Activated CD4-positive, alpha-beta T cell treated with anti-CD3 and anti-CD28 coated beads for 36 hours (primary cell): ENCODE measurements around the gene RBM6. TPM values are rescaled to one million over a fixed set of nuclear protein-coding genes. Genes with fewer than 3 reads are reported as not detected.
"Not testable (repeated sequence)": the region's sequence is repeated elsewhere in the genome, so short reads cannot be mapped to it uniquely, and the experiment has no call there.

Source experiments
- ATAC-seq: fragments of 200-7000 bp; cut with Tn5 transposase; one replicate; pipeline ENCODE4 v1.10.0; 2021; ENCODE audit warnings: mild to moderate bottlenecking, moderate library complexity
- CTCF ChIA-PET: fragments of 350-600 bp; sonication (Branson Sonifier 250); formaldehyde crosslinking; loops from one replicate; lab custom pipeline; 2021; ENCODE audit warnings: antibody characterized with exemption; lab: Charles Lee
- POLR2A ChIA-PET: fragments of 350-600 bp; sonication (Branson Sonifier 250); formaldehyde crosslinking; loops from one replicate; lab custom pipeline; 2021; ENCODE audit warnings: antibody characterized with exemption, inconsistent platforms; lab: Charles Lee
- DNase-seq: peaks from one replicate; pipeline ENCODE4 v3.0.0-alpha.2; 2020
- H3K27ac Mint-ChIP-seq: one replicate; pipeline ENCODE4 v1.8.0; 2021; ENCODE audit warnings: mixed read lengths
- H3K27me3 Mint-ChIP-seq: one replicate; pipeline ENCODE4 v1.8.0; 2021; ENCODE audit warnings: mixed read lengths
- H3K36me3 Mint-ChIP-seq: one replicate; pipeline ENCODE4 v1.8.0; 2021; ENCODE audit warnings: low read depth, mixed read lengths
- H3K4me1 Mint-ChIP-seq: one replicate; pipeline ENCODE4 v1.8.0; 2021; ENCODE audit warnings: mixed read lengths
- H3K4me3 Mint-ChIP-seq: one replicate; pipeline ENCODE4 v1.8.0; 2021; ENCODE audit warnings: mild to moderate bottlenecking, moderate library complexity, mixed read lengths
- H3K9me3 Mint-ChIP-seq: one replicate; pipeline ENCODE4 v1.8.0; 2021; ENCODE audit warnings: low read depth, mixed read lengths
- intact Hi-C, 2 experiments: fragments of 100-400 bp; cut with DNase I in 1 of 2; cut with micrococcal nuclease in 1 of 2; formaldehyde crosslinking; loops; one replicate each; pipeline versions ENCODE4 v1.14.2 to v1.15.1; 2022 to 2024; cut with DNase I, micrococcal nuclease
- total RNA-seq, 2 experiments: library from RNA; stranded (reverse); gene quantifications; one replicate each; pipeline ENCODE4 v1.2.3, GENCODE V29; 2021

RBM6 gene
- total RNA-seq, 2 experiments from 2014 or later = 69.3 to 75.1 TPM

DNA sequence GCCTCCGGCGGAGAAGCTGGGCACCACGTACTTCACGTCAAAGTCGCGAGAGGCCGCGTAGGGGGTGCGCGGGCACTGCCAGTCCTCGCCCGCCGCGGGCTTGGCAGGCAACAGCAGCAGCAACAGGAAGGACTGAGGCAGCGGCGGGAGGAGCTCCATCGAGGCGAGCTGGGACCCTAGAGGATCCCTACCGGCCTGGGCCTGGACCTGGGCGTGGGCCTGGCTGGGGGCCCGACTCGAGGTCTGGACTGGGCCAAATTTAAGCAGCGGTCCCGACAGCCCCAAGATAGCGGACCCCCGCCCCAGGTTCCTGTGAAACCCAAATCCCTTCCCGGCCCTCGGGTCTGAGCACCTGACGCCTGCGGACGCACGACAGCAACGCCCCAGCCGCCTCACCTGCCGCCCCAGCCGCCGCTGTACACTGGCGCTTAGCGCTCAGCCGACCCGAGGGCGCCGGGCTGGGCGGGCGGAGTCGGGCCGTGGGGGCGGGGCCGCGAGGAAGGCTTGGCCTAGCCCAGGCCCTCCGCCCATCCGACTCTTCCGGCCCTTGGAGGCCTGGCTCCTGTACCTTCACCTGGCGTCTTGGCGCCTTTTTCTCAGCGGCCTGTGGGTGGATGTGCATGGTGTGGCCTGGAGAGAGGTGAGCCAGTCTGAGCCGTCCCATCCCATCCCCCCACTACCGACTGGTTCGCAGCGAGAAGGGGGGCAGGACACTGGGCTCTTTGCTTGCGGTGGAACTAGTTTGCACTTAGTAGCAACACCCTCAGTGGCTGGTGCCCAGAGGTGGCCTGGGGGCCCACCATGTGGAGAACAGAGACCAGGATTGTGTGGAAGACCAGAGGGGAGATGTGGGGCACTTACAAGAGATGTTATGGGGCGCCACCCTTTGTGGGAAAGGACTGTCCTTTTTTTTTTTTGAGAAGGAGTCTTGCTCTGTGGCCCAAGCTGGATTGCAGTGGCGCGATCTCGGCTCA, 36.2 kb upstream of the RBM6 start, which contains the start of gene MST1R:
TSS of gene MST1R (minus strand) at position 423 of the 974 bp plus-strand sequence. CDS start at position 159, 264 bp downstream.
- CTCF ChIA-PET = no interaction called here
- no peaks in the 10 kb centered on the region for H3K9me3 Mint-ChIP-seq
- peak; percentile 97 for ATAC-seq
- POLR2A ChIA-PET = no interaction called here
- peak within 1 kb of the TSS; percentile 92 for H3K27ac Mint-ChIP-seq
- no peaks in the 10 kb centered on the region for H3K27me3 Mint-ChIP-seq
- peaks cover 22% of the 10 kb centered on the region for H3K4me1 Mint-ChIP-seq
- H3K36me3 Mint-ChIP-seq = peaks cover 2% of the 10 kb centered on the region
- DNase-seq = peak; percentile 93
- H3K4me3 Mint-ChIP-seq = peak within 1 kb of the TSS; percentile 84
- intact Hi-C loops = loop anchor here (1.0 to 10.0 kb wide), 6 partner anchors 26 to 181 kb away; partner anchors contain the start of genes GMPPB (in 2 of the 2), TRAIP (in 2 of the 2), IP6K1 (in 1 of the 2) and MON1A (in 1 of the 2)

DNA sequence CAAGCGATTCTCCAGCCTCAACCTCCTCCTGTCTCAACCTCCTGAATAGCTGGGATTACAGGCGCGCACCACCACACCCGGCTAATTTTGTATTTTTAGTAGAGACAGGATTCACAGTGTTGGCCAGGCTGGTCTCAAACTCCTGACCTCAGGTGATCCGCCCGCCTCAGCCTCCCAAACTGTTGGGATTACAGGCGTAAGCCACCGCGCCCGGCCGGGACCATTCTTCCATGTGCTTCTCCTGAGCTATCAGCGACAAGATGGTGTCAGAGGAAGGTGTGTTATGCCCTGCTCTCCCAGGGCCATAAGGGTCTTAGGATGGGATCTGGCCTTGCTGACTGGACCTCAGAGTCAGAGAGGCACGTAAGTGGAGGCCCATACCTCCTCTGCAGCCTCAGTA, 35.5 kb upstream of the RBM6 start:
- CTCF ChIA-PET, H3K36me3 Mint-ChIP-seq, H3K27me3 Mint-ChIP-seq, POLR2A ChIA-PET, ATAC-seq, H3K9me3 Mint-ChIP-seq, DNase-seq: not testable (repeated sequence)
- intact Hi-C loops = loop anchor here (1.0 to 10.0 kb wide), 5 partner anchors 25 to 182 kb away; partner anchors contain the start of genes GMPPB (in 2 of the 2), IP6K1 (in 1 of the 2), MON1A (in 1 of the 2) and TRAIP (in 1 of the 2)
- Mint-ChIP-seq H3K4me1 (peaks cover 22% of the 10 kb centered on the region), H3K27ac (peak overlapping the region; percentile 92), H3K4me3 (peak overlapping the region; percentile 84)

DNA sequence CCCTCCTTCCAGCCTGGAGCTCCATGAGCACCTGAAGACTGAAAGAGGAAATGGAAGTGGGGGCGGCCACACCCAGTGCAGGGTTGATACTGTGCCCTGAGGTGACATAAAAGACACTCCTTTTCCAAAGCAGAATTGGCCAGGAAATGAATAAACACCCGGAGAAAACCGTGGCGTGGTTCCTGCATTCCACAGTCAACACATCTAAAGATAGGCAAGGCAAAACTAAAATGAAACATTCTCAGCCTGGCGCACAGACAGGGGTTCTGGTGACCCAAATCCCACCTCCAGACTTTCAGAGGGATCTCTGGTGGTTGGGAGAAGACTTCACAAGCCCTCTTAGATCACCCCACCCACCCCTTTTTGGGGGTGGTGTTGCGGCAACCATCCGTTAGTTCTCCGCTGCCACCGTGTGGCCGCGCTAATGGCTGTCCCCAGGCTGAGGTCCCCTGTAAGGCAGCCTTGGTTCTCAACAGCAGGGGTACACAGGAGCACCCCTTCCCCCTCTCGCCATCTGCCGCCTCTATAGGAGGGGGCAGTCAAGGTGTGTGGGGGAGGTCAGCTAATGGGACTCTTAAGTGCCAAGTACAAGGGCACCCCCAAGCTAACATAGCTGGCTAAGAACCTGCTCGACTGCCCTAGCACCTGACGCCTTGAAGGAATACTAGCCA, 33.7 kb upstream of the RBM6 start:
- Mint-ChIP-seq H3K9me3 (no peaks in the 10 kb centered on the region), H3K27me3 (no peaks in the 10 kb centered on the region), H3K36me3 (peaks cover 8% of the 10 kb centered on the region), H3K4me1 (peaks cover 22% of the 10 kb centered on the region), H3K4me3 (peak overlapping the region; percentile 8), H3K27ac (peak overlapping the region; percentile 48)
- intact Hi-C loops = loop anchor here (1.0 to 10.0 kb wide), 5 partner anchors 103 to 364 kb away; partner anchors contain the start of genes INKA1 (in 2 of the 2) and GMPPB (in 1 of the 2)
- ChIA-PET POLR2A (no interaction called here), CTCF (interaction anchor here (0.5 to 1.6 kb wide), 5 partner anchors 25 to 391 kb away, joined by 3 to 4 read pairs (median 3); partner anchors contain the start of gene INKA1)
- peak; percentile 45 for ATAC-seq
- peak; percentile 77 for DNase-seq

DNA sequence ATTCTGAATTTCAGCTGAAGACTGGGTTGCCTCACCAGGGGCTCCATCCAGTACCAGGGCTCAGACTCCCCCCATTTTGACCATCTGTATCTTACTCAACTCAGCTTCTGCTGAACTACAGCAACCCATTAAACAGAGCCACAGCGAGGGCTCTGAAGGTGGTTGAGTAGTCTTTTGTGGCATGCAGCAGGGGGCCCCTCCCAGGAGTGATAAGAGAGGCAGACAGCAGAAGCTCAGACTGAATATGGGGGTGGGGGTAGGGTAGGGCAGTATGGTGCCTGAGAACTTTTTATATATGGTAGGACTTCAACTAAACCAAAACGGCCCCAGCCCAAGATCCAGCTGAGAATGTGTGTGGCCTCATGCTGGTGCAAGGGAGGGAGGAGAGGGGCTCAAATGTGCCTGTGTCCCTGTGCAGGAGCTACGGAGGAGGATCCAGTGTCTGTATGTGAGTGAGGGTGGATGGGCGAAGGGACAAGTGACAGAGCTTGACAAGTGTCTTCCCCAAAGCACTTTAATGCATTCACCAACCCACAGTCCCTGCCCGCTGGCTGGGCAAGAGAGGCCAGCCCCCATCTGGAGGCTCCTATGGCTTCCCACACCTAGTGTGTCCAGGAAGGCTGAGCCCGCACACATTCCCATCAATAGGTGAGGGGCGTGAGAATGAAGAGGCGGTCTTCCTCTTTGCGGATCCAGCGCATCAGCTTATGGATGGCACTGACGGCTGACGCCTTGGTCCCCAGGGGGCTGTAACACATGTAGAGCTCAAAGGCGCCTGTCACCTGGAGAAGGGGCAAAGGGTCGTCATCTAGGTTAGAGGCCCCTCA, 31.4 kb upstream of the RBM6 start:
- Mint-ChIP-seq H3K4me3 (no peak overlapping the region), H3K9me3 (no peaks in the 10 kb centered on the region), H3K4me1 (peaks cover 22% of the 10 kb centered on the region), H3K36me3 (peaks cover 13% of the 10 kb centered on the region), H3K27me3 (no peaks in the 10 kb centered on the region), H3K27ac (no peak overlapping the region)
- intact Hi-C loops = loop anchor here (5.0 to 10.0 kb wide), 4 partner anchors 106 to 366 kb away; partner anchors contain the start of genes GMPPB (in 1 of the 2) and INKA1 (in 1 of the 2)
- POLR2A ChIA-PET = no interaction called here
- no peak for DNase-seq
- ATAC-seq = no peak
- CTCF ChIA-PET = interaction anchor here (0.7 to 1.8 kb wide), 9 partner anchors 17 to 118 kb away, joined by 3 to 6 read pairs (median 4); partner anchors contain the start of genes CDHR4 and MON1A

DNA sequence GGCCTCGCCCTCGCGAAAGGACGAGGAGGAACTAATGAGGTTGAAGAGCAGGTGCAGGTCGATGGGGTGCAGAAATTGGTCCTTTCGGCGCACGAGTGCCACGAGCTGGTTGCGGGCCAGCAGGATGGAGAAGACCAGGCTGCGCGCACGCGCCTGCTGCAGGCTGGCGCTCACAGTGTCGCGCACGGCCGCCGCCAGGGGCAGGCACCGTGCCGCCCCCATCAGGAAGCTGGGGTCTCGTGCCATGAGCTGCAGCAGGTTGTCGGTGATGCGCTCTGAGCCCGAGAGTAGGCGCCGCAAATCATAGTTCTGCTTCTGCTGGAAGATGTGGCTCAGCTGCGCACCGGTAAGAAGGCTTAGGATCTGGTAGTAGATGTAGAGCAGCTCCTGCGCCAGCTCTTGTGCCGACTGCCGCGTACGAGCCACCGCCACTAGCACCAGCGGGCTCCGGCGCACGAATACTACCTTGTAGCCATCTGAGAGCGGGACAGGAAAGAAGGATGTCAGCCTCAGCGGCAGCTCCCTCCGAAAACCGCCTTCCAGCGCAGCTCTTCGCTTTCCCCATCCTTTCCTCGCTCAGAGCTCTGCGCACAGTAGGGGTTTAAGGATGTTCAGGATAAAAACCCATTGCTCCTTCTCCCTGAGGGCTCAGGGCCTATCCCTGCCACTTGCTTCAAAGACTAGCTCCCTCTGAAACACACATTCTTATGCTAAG, 29.4 kb upstream of the RBM6 start:
- intact Hi-C loops = no loop called here
- H3K4me1 Mint-ChIP-seq = peaks cover 14% of the 10 kb centered on the region

DNA sequence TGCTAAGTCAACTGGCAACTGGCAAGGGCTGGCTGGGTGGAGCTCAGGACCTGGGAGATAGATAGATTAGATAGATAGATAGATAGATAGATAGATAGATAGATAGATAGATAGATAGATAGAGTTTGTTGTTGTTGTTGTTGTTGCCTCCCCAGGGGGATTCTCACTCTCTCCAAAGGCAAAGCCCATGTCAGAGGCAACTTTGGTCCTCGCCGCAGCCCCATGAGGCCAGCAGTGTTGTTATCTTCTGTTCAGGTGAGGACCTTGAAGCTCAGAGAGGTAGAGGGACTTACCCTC, 28.9 kb upstream of the RBM6 start:
- CTCF ChIA-PET = interaction anchor here (0.6 to 1.5 kb wide), 2 partner anchors 17 to 137 kb away, joined by 3 to 4 read pairs; no protein-coding TSS in a partner anchor
- POLR2A ChIA-PET = no interaction called here
- Mint-ChIP-seq H3K9me3 (no peaks in the 10 kb centered on the region), H3K27ac (no peak overlapping the region), H3K4me3 (no peak overlapping the region), H3K36me3 (peaks cover 11% of the 10 kb centered on the region), H3K27me3 (no peaks in the 10 kb centered on the region), H3K4me1 (peaks cover 9% of the 10 kb centered on the region)
- intact Hi-C loops = no loop called here
- ATAC-seq (no peak), DNase-seq (no peak)

More for the DNA sequence above, 29.4 kb upstream of the RBM6 start:
- ATAC-seq (no peak), DNase-seq (no peak)
- ChIA-PET CTCF (interaction anchor here (0.6 to 1.5 kb wide), 4 partner anchors 14 to 137 kb away, joined by 3 to 4 read pairs (median 3); no protein-coding TSS in a partner anchor), POLR2A (interaction anchor here (0.8 kb wide), 1 partner anchor 30 kb away, joined by 3 read pairs; the partner anchor contains the start of gene RBM6)
- peaks cover 11% of the 10 kb centered on the region for H3K36me3 Mint-ChIP-seq
- no peaks in the 10 kb centered on the region for H3K9me3 Mint-ChIP-seq
- no peaks in the 10 kb centered on the region for H3K27me3 Mint-ChIP-seq
- no peak overlapping the region for H3K27ac Mint-ChIP-seq
- H3K4me3 Mint-ChIP-seq = no peak overlapping the region

DNA sequence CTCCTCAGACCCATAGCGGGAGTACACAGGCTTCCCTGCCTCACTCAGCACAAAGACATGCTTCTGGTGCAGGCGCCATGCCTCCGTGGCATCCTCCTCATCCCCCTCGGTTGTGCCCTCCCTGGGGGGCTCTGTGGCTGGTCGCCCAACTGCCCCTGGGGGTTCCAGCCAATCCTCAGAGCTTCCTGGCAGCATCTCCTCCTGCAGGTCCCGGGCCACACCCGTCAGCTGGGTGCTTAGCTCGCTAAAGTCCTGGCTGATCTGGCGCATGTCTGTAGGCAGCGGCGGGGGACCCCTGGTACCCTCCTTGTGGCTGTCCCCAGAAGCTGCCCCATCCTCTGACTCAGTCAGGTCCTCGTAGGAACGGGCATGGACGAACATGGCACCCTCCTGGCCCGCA, 28.3 kb upstream of the RBM6 start:
- H3K4me1 Mint-ChIP-seq = peaks cover 3% of the 10 kb centered on the region
- no peak for ATAC-seq
- H3K36me3 Mint-ChIP-seq = peaks cover 11% of the 10 kb centered on the region
- H3K9me3 Mint-ChIP-seq = no peaks in the 10 kb centered on the region
- intact Hi-C loops = no loop called here
- ChIA-PET POLR2A (no interaction called here), CTCF (interaction anchor here (1.5 kb wide), 1 partner anchor 17 kb away, joined by 4 read pairs; no protein-coding TSS in a partner anchor)
- H3K27me3 Mint-ChIP-seq = no peaks in the 10 kb centered on the region
- DNase-seq = no peak
- no peak overlapping the region for H3K27ac Mint-ChIP-seq
- H3K4me3 Mint-ChIP-seq = no peak overlapping the region

DNA sequence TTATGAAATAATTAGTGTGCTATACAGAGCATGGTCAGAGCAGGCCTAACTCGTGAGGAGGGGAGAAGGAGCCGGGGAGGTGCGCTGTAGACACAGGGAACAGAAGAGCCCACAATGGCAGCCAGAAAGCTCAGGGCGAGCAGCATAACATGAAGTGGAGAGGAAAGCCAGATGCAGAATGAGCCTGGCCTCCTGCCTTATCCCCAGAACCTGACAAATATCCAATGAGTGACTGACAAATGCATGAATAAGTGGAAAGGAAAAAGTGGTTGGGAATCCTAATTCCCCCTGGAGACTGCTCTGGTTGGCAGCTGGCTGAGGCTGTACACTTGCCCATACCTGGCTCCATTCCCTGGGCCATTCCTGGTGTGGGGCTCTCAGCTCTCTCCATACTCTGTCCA, 27.1 kb upstream of the RBM6 start:
- Mint-ChIP-seq H3K9me3 (no peaks in the 10 kb centered on the region), H3K4me1 (no peaks in the 10 kb centered on the region), H3K27ac (no peak overlapping the region), H3K4me3 (no peak overlapping the region), H3K36me3 (peaks cover 12% of the 10 kb centered on the region), H3K27me3 (no peaks in the 10 kb centered on the region)
- ChIA-PET POLR2A (no interaction called here), CTCF (interaction anchor here (0.7 kb wide), 1 partner anchor 101 kb away, joined by 3 read pairs; no protein-coding TSS in a partner anchor)
- ATAC-seq = no peak
- DNase-seq = no peak
- intact Hi-C loops = no loop called here

DNA sequence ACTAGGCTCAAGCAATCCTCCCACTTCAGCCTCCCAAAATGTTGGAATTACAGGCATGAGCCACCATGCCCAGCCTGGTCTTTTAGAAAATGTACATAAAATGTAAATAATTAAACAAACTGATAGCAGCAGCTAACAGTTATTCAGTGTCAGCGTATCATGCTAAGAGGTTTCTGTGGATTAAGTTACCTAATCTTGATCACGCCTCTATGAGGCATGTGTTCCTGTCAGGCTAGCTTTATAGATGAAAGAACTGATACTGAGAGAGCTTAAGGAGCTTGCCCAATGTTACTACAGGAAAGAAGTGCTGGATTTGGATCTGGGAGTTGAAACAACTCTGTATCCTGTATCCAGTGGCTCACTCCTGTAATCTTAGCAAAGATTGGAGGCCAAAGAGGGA, 25.0 kb upstream of the RBM6 start:
- CTCF ChIA-PET = interaction anchor here (0.6 to 2.4 kb wide), 3 partner anchors 9 to 834 kb away, joined by 5 to 9 read pairs (median 6); partner anchors contain the start of gene MON1A

DNA sequence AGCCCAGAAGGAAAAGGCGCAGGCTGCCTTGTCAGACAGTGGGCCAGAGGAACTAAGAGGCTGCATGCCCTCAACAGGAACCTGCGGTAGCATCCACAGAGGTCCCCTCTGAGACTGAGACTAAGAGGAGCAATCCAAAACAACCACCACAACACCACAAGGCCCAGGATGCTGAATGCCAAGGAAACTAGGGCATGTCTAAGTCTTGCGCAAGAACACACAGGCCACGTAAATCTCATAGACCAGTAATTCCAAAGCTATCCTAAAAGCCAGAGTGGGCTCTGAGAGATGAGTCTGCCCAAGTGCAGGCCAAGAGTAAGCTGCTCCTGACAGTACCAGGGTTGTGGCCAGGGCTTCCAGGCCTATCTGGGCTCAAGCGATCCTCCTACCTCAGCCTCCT, 23.3 kb upstream of the RBM6 start:
- no peak overlapping the region for H3K4me3 Mint-ChIP-seq
- H3K9me3 Mint-ChIP-seq = no peaks in the 10 kb centered on the region
- ChIA-PET CTCF (no interaction called here), POLR2A (no interaction called here)
- DNase-seq (no peak), ATAC-seq (no peak)
- H3K36me3 Mint-ChIP-seq = peaks cover 6% of the 10 kb centered on the region
- H3K27ac Mint-ChIP-seq = no peak overlapping the region
- H3K4me1 Mint-ChIP-seq = no peaks in the 10 kb centered on the region
- intact Hi-C loops = no loop called here
- no peaks in the 10 kb centered on the region for H3K27me3 Mint-ChIP-seq

More for the DNA sequence above, 25.0 kb upstream of the RBM6 start:
- no peaks in the 10 kb centered on the region for H3K27me3 Mint-ChIP-seq
- H3K27ac Mint-ChIP-seq = no peak overlapping the region
- POLR2A ChIA-PET = interaction anchor here (0.5 kb wide), 1 partner anchor 110 kb away, joined by 3 read pairs; no protein-coding TSS in a partner anchor
- H3K36me3 Mint-ChIP-seq = peaks cover 9% of the 10 kb centered on the region
- ATAC-seq (no peak), DNase-seq (no peak)
- intact Hi-C loops = no loop called here
- no peak overlapping the region for H3K4me3 Mint-ChIP-seq
- H3K4me1 Mint-ChIP-seq = no peaks in the 10 kb centered on the region
- no peaks in the 10 kb centered on the region for H3K9me3 Mint-ChIP-seq
